Suppressor macrophage treated with lipopolysaccharide for 1 hour (primary cell): ENCODE measurements around the gene ACTG1.

Experiments used
- DNase-seq, 3 donors: peaks; one replicate each; pipeline ENCODE4 v3.0.0-alpha.2; 2020 to 2022

ACTG1 gene

DNA sequence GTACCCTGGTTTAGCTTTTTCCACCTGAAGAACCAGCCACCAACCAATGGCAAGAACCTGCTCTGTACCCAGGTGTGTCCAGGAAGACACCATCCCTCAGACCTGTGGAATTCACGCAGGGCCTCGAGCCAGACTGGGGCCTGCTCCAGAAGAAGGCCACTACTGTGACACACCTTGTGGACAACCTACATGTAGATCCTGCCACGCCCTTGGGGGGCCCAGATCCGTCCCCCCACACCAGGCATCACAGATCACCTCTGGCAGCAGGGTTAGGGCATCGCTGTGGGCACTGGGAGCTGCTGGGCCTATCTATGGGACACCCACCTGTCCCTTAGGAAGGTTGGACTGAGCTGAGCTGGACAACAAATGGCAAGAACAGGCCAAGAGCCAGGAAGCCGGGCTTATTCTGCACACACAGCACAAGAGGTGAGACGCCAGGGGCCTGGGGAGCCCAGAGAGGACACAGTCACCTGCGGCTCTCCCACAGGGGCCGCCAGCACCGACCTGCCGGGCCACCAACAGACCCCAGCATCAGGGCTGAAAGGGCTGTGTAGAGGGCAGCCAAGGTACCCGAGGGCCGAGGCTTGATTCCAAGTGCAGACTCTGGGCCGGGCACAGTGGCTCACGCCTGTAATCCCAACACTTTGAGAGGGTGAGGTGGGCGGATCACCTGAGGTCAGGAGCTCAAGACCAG, 31.8 kb upstream of the ACTG1 start:
- DNase-seq: no peak

DNA sequence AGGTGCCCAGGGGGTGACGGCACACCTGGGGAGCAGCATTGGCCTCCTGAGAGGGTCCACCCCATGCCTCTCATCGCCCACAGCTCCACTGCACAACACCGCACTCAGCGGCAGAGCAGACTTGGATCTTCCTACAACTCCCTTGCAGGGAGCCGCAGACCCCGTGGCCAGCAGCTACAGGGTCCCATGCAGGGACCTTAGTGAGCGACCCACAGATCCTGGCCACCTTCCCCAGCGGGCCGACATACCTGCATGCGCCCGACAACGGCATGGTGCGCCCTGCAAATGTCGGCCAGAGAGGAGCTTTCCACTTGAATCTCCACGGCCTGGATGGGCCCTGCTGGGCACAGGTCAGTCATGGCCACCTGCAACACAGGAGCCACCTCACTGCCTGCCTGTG, 31.2 kb upstream of the ACTG1 start:
- DNase-seq: no peak

DNA sequence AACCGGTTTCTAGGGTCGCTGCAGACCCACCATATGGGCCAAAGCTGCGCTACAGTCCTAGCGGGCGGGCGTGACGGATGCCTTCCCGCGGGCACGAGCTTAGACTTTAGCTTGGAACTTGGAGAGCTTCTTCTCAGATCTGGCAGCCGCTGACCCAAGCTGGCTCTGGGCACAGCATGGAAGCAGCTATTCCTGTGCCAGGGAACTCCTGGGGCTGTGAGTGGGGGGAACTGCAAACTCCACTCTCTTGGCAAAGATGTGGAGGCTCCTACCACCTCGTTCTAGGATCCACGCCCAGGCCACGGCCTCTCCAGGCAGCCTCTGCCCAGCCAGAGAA, 30.7 kb upstream of the ACTG1 start:
- no peak for DNase-seq

DNA sequence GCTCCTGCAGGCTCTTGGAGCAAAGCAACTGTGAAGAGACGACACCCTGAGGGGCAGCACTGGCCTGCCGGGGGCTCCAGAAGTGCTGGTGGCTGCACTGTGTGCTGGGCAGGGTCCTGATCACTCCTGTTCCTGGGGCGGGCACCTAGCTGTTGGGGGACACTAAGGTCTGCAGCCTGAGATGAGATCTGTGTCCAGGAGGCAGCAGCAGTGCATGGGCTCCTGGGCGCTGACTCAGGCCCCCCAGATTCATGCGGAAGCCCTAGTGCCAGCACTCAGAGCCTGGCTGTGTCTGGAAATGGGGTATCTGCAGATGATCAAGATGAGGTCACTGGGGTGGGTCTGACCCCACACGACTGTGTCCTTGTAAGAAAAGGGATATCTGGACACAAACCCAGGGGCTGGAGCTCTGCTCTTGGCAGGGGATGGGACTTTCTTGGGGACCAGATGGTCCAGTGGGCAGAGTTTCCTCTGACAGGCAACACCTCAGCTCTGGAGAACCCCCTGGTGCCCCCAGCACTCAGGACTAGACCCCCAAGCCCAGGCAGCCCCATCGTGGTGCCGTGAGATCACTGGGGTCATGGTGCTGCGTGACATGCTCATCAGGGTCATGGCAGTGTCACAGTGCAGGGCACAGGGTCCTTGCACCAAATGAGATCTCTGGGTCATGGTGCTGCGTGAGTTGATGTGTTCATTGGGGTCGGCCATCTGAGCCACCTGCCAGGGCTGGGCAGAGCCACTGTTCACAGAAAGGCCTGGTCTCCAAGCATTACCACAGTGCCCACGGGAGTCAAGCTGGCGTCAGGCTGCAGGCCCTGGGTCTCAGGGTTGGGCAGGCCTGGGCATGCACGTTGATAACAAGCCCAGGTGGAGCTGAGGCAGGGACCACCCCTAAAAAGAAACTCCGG, 30.1 kb upstream of the ACTG1 start:
- no peak for DNase-seq

DNA sequence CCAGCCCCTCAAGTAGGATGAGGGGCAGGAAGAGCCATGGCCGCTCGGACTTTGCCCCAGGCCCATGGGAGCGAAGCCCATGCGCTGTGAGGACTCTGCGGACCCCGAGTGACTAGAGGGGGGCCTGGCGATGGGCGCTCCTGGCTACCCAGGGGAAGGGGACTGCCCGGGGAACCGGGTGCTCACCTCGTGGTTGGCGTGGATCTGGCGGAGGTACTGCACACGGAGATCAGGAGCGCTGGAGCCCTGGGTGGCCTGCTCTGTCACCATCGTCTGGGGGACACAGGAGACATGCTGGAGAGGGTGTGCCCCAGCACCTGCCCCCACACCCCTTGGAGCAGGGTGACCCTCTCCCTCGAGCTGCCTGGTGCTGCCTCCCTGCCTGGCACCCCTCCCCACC, 28.5 kb upstream of the ACTG1 start:
- no peak for DNase-seq

DNA sequence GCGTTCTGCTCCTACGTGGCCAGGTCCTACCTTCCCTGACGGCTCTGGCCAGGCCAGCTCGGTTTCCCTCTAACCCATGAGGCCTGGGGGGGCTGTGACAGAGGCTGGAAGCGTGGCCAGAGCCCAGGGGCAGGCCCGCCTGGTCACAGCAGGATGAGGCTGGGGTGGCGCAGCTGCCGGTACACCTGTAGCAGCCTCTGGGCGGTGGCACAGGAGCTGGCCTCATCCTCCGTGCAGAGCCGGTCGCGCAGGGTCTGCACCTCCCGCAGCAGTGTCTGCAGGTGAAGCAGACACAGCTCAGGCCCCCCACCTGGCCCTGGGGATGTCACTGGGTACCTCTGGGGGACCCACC, 28.1 kb upstream of the ACTG1 start:
- DNase-seq: no peak

DNA sequence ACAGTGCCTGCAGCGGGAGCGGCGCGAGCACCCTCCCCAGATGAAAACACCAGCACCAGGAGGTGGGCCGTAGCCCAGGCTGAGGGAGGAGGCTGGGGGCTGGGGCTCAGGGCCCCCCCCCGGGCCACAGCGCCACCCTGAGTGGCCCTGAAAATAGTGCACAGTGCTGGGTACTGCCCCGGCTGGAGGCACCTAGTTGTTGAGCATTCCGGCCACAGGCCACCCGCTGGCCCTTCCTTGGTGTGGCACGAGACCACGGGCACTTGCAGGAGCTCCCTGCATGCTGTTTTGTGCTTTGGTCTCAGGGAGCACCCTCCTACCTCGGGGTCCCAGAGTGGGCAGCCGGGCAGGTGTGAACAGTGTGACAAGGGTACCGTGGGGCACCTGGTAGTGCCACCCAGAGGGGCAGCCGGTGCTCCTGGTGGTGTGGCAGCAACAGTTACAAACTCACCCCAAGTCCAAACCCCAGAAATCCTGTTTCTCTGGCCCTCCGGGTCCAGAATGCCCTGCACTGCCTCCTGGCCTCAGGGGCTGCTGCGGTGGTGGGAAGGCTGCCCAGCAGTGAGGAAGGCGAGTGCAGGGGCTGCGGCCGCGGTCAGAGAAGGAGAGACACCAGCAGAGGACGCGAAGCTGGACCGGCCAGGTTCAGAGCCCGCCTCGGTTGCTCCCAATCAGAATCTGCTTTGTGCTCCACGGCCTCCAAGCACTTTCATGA, 27.5 kb upstream of the ACTG1 start:
- DNase-seq: no peak

DNA sequence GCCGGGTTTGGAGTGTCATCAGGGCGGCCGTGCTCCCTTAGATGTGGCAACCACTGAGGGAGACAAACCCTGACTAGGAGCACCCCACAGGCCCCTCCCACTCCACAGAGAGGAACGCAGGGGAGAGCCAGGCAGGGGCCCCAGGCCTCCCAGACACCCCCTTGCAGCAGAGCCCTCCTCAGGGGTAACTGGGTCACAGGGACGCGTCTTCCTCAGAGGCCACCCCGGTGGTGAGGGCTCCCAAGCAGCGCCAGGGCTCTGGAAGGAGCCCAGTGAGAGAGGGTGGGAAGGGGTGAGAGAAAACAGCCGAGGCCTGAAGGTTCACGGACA, 26.9 kb upstream of the ACTG1 start:
- DNase-seq: no peak

DNA sequence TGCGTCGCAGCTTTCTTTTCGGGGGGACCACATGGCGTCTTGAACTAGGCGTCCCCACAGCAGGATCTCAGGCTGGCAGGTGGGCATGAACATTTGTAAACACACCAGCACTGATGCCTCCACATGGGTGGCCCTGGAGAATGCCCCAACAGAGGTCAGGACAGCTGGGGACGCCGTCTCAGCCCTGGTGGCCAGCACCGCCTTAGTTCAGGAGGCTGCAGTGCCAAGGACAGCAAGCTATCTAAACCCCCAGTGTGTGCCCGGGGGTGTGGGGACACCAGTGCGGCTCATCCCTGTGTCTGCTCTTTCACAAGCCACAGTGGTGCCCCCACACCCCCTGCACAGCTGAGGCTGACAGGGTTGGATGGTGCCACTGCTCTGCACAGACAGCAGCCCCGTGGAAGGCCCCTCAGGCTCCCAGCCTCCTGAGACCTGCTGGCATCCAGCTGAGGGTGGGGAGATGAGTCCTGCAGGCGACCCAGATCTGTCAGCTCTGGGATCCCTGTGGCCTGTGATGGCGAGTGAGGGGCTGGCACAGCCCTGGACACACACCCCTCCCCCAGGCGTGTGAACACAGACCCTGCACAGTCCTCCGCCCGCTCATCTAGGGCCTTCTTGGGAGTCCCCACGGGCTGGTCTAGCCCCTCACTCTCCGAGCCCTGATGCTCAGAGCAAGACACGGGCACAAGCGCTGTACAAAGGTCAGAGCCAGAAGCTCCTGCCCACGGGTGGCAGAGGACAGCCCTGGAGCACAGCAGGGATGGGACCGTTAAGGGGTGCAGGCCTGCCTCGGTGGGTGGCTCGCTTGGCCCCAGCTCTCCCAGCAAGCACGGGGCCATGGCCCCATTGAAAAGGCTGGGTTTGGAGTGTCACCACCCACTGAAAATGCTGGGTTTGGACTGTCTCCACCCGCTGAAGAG, 26.3 kb upstream of the ACTG1 start:
- no peak for DNase-seq

DNA sequence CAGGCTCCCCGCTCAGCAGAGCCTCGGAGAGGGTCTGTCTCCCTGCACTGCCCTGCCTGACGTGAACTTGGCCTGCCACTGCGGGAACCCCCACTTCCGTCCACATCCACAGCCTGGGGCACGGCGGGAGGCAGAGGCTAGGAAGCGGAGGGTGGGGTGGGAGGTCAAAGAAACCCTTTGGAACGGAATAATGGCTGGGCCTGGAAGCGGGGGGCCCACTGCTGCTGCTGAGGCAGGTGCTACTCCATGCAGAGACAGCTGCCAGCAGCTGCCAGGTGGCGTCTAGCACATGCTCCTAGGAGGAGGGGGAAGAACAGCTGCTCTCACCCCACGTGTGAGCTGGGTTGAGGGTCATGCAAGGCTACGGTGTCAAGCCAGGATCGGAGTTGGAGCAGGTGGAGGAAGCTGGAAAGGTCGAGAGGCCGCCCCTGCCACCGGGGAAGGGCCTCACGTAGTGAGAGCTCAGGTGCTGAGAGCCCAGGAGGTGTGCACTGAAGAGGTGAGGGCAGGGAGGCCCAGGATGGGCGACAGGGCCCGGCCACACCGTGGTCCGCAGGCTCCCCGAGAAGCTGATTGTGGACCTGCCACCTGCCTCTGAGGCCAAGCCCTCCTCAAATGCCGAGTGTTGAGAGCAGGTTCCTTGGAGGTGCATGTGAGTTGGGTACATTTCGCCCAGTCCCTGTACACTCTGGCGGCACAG, 25.4 kb upstream of the ACTG1 start:
- no peak for DNase-seq

DNA sequence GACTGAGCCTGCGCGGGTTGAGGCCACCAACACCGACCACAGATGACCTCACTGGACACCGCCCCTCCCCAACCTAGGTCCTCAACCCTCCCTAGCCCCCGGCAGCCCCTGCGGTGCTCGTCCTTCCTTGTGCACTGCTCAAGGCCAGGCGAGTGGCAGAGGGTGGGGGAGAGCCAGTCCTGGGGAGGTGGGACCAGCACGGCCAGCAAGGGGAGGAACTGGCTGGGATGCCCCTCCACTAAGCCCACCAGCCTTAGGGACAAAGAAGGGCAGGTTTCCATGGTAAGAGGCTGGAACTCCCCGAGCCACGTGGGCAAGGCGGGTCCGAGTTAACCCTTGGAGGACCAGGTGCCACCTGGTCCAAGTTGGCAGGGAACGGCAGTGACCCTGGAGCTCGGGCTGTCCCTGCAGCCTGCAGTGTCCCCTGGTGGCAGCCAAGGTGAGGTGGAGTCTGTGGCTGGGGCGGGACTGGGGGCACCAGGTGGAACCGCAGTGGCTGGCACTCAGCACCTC, 24.8 kb upstream of the ACTG1 start:
- peak in 1 of 3 donors; percentile 48 for DNase-seq

DNA sequence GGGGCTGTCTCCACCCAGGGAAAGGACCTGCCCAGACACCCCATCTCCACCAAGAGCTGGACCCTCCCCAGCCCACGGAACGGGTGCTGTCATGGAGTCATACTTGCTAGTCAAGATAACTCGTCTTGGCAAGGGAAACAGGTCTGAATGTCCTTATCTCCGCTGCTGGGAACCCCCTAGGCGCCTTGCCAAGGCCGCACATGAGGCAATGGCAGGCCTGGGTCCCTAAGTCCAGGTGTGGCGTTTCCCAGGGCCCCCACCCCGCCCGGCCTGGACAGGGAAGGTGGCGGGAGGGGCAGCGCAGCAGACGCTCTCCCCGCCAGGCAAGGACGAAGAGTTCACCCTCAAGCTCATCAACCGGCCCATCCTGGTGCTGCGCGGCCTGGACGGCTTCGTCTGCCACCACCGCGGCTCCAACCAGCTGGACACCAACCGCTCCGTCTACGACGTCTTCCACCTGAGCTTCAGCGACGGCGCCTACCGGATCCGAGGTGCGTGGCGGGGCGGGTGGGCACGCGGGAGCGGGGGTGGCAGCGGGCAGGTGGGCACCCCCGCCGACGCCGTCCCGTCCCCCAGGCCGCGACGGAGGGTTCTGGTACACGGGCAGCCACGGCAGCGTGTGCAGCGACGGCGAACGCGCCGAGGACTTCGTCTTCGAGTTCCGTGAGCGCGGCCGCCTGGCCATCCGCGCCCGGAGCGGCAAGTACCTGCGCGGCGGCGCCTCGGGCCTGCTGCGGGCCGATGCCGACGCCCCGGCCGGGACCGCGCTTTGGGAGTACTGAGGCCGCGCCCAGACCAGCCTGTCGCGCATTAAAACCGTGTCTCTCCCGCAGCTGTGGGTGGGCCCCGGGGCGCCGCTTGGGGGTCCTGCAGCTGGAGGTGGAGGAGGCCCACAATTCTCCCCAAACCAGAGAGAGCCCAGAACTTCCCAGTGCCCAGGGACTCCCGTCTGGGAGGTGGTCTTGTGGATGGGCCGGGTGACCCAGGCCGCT, 24.0 kb upstream of the ACTG1 start:
- no peak for DNase-seq

DNA sequence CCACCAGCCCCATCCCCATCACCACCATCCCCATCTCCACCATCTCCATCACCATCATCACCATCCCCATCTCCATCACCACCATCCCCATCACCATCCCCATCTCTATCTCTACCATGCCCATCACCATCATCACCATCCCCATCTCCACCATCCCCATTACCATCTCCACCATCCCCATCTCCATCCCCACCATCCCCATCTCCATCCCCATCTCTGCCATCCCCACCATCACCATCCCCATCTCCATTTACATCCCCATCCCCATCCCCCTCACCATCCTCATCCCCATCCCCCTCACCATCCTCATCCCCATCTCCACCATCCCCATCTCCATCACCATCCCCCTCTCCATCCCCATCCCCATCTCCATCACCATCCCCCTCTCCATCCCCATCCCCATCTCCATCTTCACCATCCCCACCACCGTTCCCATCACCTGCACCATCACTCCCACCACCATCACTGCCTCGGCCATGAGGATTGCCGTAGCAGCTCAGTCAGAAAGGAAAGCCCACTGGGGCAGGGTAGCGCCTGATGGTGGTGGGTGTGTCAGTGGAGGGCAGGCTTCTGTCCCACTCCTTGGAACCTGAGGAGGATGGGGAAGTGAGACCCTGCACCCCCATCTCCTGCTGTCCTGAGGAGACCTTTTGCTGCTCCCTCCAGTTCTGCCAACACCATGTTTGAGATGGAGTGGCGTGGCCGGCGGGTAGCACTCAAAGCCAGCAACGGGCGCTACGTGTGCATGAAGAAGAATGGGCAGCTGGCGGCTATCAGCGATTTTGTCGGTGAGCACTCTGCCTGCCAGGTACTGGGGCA, 23.1 kb upstream of the ACTG1 start:
- no peak for DNase-seq

DNA sequence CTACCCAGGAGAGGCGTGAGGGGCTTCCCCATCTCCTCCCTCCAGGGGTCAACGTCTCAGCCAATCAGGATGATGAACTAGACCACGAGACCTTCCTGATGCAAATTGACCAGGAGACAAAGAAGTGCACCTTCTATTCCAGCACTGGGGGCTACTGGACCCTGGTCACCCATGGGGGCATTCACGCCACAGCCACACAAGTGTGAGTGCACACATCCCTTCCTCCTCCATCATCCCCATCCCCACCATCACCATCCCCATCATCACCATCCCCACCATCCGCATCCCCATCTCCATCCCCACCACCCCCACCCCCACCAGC, 22.4 kb upstream of the ACTG1 start:
- DNase-seq: no peak

DNA sequence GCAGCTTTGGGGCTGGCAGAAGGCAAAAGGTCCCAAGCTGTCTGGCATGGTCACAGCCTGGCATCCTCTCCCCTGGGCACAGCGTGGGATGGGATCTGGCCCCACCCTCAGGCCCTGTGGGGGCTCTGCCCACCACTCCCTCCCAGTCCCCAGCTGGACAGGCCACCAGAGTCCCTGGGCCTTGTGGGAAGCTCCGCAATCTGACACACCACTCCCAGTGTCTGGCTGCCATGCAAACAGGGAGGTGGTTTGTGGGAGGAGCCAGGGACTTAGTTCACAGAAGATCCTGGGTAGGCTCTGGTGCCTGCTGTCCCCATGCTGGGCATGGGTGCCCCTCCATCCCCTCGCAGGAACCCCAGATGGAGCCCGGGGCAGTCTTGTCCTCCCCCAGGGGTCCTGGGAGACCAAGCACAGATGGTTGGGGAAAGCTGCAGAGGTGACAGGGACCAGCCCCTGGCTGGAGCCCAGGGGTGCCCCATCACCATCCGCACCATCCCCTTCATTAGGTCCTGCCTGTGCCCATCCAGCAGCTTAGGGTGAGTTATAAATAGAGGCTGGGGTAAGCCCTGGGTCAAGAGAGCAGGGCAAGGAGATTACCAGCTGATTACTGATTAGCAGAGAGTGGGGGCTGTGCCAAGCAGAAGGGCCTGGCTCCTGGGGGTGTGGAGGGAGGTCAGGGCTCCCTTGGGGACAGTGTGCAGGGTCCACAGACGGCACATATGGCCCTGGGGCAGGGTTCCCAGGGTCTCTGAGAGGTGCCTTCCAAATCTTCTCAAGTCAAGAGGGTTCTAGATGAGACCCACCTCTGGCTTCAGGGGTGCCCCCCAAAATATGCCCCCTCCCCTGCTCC, 21.8 kb upstream of the ACTG1 start:
- DNase-seq: no peak

DNA sequence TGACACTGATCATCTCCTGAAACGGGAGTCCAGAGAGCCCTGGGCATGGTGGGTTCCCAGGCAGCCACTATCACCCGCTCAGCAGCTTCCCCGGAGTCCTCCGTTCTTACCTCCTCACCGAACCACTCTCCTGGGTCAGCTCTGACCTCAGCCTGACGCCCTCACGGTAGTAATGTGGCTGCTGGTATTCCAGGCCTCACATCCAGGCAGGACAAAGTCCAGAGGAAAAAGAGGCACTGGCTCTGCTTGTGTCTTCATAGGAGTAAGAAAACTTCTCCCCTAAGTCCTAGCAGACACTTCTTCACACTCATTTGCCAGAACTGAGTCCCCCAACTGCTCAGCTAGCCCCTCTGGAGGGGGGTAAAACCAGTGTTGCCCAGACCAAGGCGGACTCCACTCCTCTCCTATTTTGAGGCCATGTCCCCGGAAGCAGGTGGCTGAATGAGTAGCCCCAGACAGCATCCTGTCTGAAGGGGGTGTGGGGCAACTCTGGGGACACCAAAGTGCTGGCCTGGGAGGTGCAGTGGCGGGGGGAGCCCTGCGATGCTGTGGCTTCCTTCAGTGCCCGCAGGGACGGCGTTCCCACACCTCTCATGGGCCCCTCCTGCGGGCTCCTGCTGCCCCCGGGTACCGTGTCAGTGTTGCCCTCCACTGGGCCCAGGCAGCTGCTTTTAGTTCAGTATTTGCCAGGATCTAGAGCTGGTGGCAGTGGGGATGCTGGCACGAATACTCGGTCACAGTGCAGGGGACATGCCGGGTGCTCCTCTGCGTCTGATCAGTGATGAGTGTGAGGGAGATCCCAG, 20.9 kb upstream of the ACTG1 start:
- no peak for DNase-seq

DNA sequence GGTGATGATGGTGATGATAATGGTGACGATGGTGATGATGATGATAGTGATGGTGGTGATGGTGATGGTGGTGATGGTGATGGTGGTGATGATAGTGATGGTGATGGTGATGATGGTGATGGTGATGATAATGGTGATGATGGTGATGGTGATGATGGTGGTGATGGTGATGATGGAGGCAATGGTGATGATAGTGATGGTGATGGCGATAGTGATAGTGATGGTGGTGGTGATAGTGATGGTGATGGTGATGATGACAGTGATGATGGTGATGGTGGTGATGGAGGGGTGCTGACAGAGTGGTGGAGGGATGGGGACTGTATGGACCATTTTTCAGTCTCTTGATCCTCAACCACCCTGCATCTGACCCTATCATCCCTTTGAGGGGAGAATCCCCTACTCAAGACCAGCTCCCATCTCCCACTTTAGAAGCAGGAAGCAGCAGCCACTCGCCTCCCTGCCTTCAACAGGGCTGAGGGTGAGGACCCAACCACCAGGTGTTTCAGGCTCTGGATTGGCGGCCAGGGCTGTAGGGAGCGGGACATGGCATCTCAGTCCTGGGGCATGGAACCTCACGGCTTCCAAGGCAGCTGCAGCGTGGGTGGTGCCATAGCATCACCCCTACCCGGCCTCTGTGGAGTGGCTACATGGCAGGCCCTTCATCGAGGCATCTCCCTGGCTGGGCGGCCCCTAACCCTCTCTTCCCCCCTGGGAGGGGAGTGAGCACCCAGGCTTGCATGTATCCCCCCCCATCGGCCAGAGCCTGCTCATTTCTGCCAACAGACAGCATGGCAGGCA, 20.1 kb upstream of the ACTG1 start:
- DNase-seq: no peak
